ENCODE measurements around the gene TRAF2.
A peak's percentile ranks its signal among the peaks of the same experiment; 100 is the strongest.

Gene TRAF2

DNA sequence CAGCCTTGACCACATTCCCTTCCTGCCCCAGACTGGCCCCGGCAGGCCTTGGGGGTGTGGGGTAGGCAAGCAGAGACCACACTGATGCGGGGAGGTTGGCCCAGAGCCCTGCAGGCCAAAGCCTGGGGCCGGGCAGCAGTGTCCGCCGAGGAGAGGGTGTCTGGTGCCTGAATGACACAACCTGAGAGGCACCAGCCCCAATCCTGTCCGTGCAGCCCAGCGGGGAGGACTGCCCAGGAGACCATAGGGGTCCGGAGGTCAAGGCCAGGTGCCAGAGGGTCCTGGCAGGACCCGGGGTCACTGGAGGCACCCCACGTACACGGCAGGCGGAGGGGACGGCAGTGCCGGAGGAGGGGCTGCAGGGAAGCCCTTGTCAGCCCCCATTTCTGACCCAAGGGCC, 85.4 kb downstream of the TRAF2 start:
- H3K27ac ChIP-seq, result no peak overlapping the region
- TF ChIP-seq ZFX (IDR thresholded peaks at IDR 0.05; ENCODE audit: borderline replicate concordance), result no peak
- TF ChIP-seq, protein P1, sequence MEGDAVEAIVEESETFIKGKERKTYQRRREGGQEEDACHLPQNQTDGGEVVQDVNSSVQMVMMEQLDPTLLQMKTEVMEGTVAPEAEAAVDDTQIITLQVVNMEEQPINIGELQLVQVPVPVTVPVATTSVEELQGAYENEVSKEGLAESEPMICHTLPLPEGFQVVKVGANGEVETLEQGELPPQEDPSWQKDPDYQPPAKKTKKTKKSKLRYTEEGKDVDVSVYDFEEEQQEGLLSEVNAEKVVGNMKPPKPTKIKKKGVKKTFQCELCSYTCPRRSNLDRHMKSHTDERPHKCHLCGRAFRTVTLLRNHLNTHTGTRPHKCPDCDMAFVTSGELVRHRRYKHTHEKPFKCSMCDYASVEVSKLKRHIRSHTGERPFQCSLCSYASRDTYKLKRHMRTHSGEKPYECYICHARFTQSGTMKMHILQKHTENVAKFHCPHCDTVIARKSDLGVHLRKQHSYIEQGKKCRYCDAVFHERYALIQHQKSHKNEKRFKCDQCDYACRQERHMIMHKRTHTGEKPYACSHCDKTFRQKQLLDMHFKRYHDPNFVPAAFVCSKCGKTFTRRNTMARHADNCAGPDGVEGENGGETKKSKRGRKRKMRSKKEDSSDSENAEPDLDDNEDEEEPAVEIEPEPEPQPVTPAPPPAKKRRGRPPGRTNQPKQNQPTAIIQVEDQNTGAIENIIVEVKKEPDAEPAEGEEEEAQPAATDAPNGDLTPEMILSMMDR (IDR thresholded peaks at IDR 0.05), result no peak

- TF ChIP-seq, protein P1 (IDR thresholded peaks at IDR 0.05), result no peak
- TF ChIP-seq ZFX (IDR thresholded peaks at IDR 0.05; ENCODE audit: borderline replicate concordance), result no peak
- H3K27ac ChIP-seq, result no peak overlapping the region
Observed at GRCh38 chr9:136972335-136972734, 86.0 kb downstream of the TRAF2 start.

DNA sequence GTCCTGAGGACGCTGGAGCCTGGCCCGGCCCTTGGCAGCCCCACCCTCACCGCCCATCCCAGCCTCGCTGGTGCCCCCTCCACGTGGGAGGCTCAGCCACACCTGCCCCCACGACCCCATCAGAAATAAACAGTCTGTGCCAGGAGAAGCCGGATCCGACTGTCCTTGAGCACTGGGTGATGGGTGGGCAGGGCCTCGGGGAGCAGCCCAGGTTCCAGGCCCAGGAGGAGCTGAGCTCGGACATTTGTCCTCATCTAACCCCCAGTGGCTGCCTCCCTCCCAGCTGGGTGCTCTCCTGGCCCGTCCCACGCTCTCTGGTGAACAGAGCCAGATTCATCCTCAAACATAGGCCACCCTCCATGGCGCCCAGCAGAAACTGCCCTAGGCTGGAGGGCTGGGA, 86.4 kb downstream of the TRAF2 start:
- no peak for TF ChIP-seq ZFX (IDR thresholded peaks at IDR 0.05; ENCODE audit: borderline replicate concordance)
- TF ChIP-seq, protein P1 (IDR thresholded peaks at IDR 0.05), result no peak
- H3K27ac ChIP-seq, result no peak overlapping the region

GRCh38 chr9:136973618-136974617, 87.6 kb downstream of the TRAF2 start:
- H3K27ac ChIP-seq, result no peak overlapping the region
- no peak for TF ChIP-seq ZFX (IDR thresholded peaks at IDR 0.05; ENCODE audit: borderline replicate concordance)
- TF ChIP-seq, protein P1 (IDR thresholded peaks at IDR 0.05), result no peak

DNA sequence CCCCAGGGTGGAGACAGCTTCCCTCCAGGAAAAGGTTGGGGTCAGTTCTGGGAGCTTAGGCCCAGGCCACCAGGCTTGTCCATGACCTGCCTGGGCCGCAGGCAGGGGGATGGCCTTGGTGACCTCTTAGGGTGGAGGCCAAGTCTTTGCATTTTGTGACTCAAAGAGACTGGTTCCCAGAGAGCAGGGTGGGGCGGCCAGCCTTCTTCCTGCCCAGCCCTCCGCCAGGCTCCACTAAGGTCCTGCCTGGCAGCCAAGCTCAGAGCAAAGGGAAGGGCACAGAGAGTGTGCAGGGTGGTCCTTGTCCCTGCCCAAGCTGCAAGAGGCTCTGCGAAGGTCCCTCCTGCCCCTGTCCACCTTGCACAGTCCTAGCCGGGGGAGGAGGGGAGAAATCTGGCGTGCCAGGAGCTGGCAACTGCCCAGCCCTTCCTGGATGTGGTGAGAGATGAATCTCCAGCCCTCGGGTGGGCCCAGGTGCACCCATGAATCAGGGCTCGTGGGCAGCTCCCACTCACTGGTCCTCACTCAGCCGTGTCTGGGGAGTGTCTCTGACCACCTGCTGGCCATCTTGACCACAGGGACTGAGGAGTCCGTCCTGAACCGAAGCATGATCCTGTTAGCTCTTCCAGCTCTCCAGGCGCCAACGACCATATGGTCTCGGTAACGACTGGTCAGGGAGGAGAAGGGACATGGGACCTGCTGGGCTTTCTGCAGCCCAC, 88.7 kb downstream of the TRAF2 start:
- no peak overlapping the region for H3K27ac ChIP-seq
- no peak for TF ChIP-seq ZFX (IDR thresholded peaks at IDR 0.05; ENCODE audit: borderline replicate concordance)
- TF ChIP-seq, protein P1 (IDR thresholded peaks at IDR 0.05), result no peak

DNA sequence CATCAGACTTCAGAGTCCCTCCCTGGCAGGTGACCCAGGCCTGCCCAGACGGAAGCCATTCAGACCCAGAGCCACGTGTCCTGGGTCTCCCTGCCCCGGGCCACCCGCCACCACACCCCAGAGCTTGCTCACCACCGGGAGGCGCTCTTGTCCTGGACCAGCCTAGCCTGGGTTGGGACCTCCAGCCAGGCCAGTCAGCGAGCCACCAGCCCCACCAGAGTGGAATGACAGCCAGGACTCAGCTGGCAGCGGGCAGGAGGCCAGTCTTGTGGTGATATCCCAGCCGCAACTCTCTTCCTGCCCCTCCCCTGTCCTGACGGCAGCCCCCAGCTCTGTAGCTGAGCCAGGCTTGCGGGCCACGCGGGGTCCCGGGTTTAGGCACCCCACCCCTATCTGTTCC, 89.3 kb downstream of the TRAF2 start:
- H3K27ac ChIP-seq, result no peak overlapping the region
- TF ChIP-seq ZFX (IDR thresholded peaks at IDR 0.05; ENCODE audit: borderline replicate concordance), result no peak
- TF ChIP-seq, protein P1 (IDR thresholded peaks at IDR 0.05), result peak; percentile 24
